ACC112 (cell line): ENCODE data around the gene EYA2.

Experiments
- H2AFZ ChIP-seq: fragments of 200-600 bp; sonication (generic); one replicate; pipeline ENCODE4 v1.6.0; 2017; ENCODE audit warnings: antibody characterized with exemption, low read length; ENCODE audit not compliant: unreplicated experiment
- H3K27ac ChIP-seq: fragments of 200-600 bp; sonication (generic); 2 replicates; pipeline ENCODE4 v1.5.1; 2014; ENCODE audit warnings: low read depth, mild to moderate bottlenecking, antibody characterized with exemption, low read length, moderate library complexity
- H3K27me3 ChIP-seq: fragments of 200-600 bp; sonication (generic); 2 replicates; pipeline ENCODE4 v1.6.1; 2014; ENCODE audit warnings: mild to moderate bottlenecking, antibody characterized with exemption, low read length, moderate library complexity, mixed read lengths; ENCODE audit not compliant: insufficient read depth
- H3K36me3 ChIP-seq: fragments of 200-600 bp; sonication (generic); 2 replicates; pipeline ENCODE4 v1.6.1; 2016; ENCODE audit warnings: mild to moderate bottlenecking, antibody characterized with exemption, low read length, moderate library complexity, mixed read lengths; ENCODE audit not compliant: insufficient read depth
- H3K4me1 ChIP-seq: fragments of 200-600 bp; sonication (generic); one replicate; pipeline ENCODE4 v1.6.1; 2016; ENCODE audit warnings: low read length, mixed read lengths; ENCODE audit not compliant: insufficient read depth, unreplicated experiment, control insufficient read depth
- H3K4me3 ChIP-seq: fragments of 200-600 bp; sonication (generic); 2 replicates; pipeline ENCODE4 v1.5.1; 2014; ENCODE audit warnings: mild to moderate bottlenecking, low read depth, low read length
- H3K79me2 ChIP-seq: fragments of 200-600 bp; sonication (generic); one replicate; pipeline ENCODE4 v1.6.0; 2016; ENCODE audit warnings: low read length; ENCODE audit not compliant: control insufficient read depth, unreplicated experiment, insufficient read depth

Gene EYA2

DNA sequence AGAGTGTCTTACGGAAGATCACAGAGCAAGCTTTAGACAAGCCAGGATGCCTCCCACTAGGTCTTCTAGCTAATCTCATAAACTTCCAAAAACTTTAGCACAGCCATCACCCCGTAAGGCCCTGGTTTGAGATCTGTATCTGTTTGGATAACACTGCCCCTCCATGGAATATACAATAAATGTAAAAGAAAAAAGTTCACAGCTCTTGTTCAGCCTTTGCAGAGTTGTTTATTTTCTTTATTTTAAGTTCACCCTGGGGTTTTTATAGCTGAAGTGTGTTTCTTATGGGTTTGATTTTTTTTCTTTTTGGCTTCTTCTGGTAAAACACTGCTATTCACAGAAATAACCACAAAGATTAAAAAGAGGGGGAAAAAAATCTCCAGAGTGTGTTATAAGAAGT is 125.6 kb downstream of the EYA2 start:
- Histone ChIP-seq H3K27me3 (peaks cover 5% of the 10 kb centered on the region; the same call in 1 of the 2 replicates), H3K27ac (no peak overlapping the region), H2AFZ (no peak overlapping the region), H3K79me2 (no peaks in the 10 kb centered on the region), H3K4me3 (no peak overlapping the region), H3K4me1 (no peaks in the 10 kb centered on the region), H3K36me3 (no peaks in the 10 kb centered on the region)

DNA sequence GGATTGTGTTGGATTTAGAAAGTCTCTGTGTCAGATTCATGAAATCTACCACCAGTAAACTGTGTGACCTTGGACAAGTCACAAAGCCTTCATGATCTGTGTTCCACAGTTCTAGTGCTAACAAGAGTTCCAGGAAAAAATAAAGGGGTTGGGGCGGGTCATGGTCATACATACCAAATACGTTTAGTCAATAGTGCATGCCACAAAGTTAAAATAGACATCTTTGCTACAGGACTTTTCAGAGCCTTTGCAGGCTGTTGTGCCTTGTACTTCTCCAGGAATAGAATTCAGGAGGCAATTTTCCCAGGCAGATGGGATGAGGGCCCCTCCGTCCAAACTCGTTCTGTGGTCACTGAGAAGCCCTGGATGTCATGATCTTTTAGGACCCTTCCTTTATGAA is 127.2 kb downstream of the EYA2 start:
- Histone ChIP-seq H2AFZ (no peak overlapping the region), H3K27ac (no peak overlapping the region), H3K4me3 (no peak overlapping the region), H3K4me1 (no peaks in the 10 kb centered on the region), H3K27me3 (peaks cover 5% of the 10 kb centered on the region; the same call in 1 of the 2 replicates), H3K36me3 (no peaks in the 10 kb centered on the region), H3K79me2 (no peaks in the 10 kb centered on the region)

DNA sequence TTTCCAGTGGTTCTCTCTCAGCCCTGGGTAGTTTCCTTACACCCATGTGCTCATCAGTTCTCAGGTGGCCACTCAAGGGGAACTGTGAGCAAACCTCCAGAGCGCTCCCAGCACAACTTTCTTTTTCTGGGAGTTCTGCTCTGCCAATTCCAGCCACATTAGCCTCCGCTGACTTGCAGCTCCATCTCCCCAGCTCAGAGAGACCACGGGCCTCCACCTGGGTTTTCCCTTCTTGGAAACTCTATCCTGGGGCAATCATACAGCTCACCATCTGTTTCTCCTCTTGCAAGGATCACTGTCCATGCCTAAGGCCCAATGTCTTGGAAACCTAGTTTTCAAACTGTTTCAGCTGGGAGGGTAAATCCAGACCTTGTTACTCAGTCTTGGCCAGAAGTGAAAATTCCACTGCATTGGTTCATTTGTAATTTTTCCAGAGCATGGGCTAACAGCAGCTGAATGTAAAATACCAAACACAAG is 129.9 kb downstream of the EYA2 start:
- Histone ChIP-seq H3K36me3 (no peaks in the 10 kb centered on the region), H3K79me2 (no peaks in the 10 kb centered on the region), H3K27ac (no peak overlapping the region), H3K4me3 (no peak overlapping the region), H2AFZ (no peak overlapping the region), H3K4me1 (no peaks in the 10 kb centered on the region), H3K27me3 (peaks cover 5% of the 10 kb centered on the region; the same call in 1 of the 2 replicates)

DNA sequence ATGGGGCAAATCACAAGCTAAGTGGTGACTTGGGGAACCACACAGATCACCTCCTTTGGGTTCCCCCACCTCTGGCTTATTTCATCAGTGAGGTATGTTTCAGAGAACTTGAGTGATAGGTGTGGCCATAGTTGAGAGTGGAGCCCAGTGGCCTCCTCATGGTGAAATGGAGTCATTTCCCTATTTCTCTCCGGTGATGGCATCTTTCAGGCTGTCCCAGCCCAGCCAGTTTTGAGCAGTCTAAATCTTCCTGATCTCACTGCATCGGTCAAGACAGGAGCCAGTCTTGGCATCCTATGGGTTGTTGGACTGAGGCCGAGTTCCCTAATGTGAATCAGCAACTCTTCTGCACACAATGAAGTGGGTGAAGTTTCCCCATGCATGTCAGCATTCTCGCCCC is 132.4 kb downstream of the EYA2 start:
- Histone ChIP-seq H3K27ac (no peak overlapping the region), H2AFZ (no peak overlapping the region), H3K79me2 (no peaks in the 10 kb centered on the region), H3K4me3 (no peak overlapping the region), H3K4me1 (no peaks in the 10 kb centered on the region), H3K27me3 (peaks cover 5% of the 10 kb centered on the region; the same call in 1 of the 2 replicates), H3K36me3 (no peaks in the 10 kb centered on the region)

DNA sequence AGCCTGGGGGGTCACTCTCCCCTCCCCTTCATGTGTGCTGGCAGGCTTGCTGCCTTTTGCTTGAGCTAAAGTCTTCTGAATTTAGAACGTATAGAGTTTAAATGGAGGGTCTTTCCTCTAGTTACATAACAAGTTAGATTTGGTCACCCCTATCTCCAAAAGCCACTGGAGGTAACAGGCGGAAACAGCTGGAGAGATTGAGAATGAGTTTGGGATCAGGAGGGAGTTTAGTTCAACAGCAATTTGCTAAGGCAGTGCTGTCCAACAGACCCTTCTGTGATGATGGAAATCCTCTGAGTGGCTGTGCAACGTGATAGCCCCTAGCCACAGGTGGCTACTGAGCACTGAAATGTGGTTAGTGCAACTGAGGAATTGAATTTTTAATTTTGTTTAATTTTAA is 132.8 kb downstream of the EYA2 start:
- Histone ChIP-seq H3K4me1 (no peaks in the 10 kb centered on the region), H3K79me2 (no peaks in the 10 kb centered on the region), H3K27me3 (peaks cover 5% of the 10 kb centered on the region; the same call in 1 of the 2 replicates), H3K36me3 (no peaks in the 10 kb centered on the region), H3K27ac (no peak overlapping the region), H3K4me3 (no peak overlapping the region), H2AFZ (no peak overlapping the region)

DNA sequence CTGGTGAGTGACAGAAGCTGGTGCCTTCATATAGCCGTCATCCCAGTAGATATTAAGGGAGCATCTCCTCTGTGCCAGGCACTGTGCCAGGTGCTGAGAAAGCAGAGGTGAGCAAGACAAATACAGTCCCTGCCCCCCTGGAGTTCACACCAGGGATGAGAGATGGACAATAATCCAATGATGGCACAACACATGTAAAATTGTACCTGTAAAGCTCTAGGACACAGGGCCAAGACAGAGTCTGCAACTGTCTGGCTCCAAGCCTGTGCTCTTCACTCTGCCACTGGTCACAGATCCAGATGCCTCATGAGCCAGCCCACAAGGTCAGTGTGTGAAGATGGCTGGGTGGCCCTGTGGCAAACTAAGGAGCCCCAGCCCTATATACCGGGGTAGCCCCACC is 133.8 kb downstream of the EYA2 start:
- Histone ChIP-seq H3K4me1 (no peaks in the 10 kb centered on the region), H3K4me3 (no peak overlapping the region), H3K27me3 (peaks cover 5% of the 10 kb centered on the region; the same call in 1 of the 2 replicates), H3K27ac (no peak overlapping the region), H3K79me2 (no peaks in the 10 kb centered on the region), H3K36me3 (no peaks in the 10 kb centered on the region), H2AFZ (no peak overlapping the region)

DNA sequence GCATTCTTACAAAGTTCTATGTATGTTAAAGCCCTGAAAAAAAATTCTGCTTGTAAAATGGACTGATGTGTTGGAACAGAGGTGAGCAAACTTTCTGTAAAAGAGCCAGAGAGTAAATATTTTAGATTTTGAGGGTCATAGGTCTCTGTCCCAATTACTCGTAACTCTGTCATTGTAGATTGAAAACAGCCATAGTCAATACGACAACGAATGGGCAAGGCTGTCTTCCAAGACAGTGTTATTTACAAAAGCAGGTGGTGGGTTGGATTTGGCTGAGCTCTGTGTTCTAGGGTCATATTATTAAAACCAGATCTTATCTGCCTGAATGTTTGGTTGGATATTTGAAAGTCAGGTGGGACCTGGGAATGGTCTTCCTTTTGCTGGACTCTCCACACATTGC is 135.2 kb downstream of the EYA2 start:
- H2AFZ ChIP-seq: no peak overlapping the region
- no peaks in the 10 kb centered on the region for H3K79me2 ChIP-seq
- H3K27ac ChIP-seq: no peak overlapping the region
- H3K36me3 ChIP-seq: no peaks in the 10 kb centered on the region
- peaks cover under 1% of the 10 kb centered on the region; the same call in 1 of the 2 replicates for H3K27me3 ChIP-seq
- H3K4me1 ChIP-seq: no peaks in the 10 kb centered on the region
- no peak overlapping the region for H3K4me3 ChIP-seq

DNA sequence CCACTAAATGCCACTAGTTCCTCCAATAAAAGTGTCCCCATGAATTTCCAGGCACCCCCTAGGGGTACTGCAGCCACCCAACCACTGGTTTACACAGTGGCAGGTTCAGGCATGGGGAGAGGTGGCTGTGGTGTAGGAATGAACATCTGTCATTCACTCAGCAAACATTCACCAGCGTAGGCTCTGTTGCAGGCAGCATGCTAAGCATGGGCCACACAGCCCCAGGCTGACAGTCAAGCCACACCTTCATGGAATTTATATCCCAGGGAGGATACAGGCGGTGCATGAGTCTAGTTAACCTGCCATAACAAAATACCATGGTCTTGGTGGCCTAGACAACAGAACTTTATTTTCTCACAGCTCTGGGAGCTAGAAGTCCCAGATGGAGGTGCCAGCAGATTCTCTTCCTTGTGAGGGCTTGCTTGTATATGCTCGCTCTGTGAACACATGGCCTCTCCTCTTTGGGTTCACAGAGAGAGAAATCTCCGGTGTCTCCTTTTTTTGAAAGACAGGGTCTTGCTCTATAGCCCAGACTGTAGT is 135.7 kb downstream of the EYA2 start:
- no peaks in the 10 kb centered on the region for H3K36me3 ChIP-seq
- H2AFZ ChIP-seq: no peak overlapping the region
- no peaks in the 10 kb centered on the region for H3K4me1 ChIP-seq
- no peak overlapping the region for H3K27ac ChIP-seq
- H3K27me3 ChIP-seq: no peaks in the 10 kb centered on the region
- H3K79me2 ChIP-seq: no peaks in the 10 kb centered on the region
- no peak overlapping the region for H3K4me3 ChIP-seq

DNA sequence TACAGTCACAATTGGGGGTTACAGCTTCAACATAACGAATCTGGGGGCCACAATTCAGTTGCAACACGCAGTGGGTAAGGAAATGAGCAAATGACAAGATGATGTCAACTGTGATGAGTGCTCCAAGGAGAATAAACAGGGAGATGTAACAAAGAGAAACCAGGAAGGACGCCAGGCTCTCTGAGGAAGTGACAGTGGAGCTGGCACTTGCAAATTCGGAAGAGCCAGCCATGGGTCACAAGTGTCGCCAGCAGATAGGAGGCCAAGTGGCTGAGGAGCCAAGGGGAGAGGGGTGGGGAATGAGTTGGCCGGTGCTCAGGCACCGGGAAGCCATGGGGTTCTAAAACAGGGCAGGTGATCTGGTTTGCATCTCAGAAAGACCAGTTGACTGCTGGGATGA is 136.4 kb downstream of the EYA2 start:
- no peaks in the 10 kb centered on the region for H3K27me3 ChIP-seq
- H2AFZ ChIP-seq: no peak overlapping the region
- H3K79me2 ChIP-seq: no peaks in the 10 kb centered on the region
- no peaks in the 10 kb centered on the region for H3K4me1 ChIP-seq
- H3K4me3 ChIP-seq: no peak overlapping the region
- no peak overlapping the region for H3K27ac ChIP-seq
- H3K36me3 ChIP-seq: no peaks in the 10 kb centered on the region

DNA sequence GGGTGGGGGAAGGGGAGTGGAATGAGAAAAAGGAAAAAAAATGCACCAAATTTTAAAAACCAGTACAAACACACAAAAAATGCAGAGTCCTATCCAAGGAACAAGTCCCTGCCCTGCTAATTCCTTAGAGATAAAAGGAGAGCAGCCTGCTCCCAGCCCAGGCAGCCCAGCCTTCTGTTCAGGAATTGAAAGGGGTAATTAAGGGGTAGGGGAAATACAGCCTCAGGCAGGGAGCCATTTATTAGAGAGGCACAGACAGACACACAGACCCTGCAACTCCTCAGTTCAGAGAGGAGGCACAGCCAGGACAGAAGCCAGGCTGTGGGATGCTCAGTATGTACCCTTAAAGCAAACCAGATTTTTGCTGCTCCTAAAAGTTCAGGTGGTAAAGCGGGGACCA is 137.2 kb downstream of the EYA2 start:
- Histone ChIP-seq H3K4me1 (no peaks in the 10 kb centered on the region), H3K36me3 (no peaks in the 10 kb centered on the region), H3K4me3 (no peak overlapping the region), H2AFZ (no peak overlapping the region), H3K27ac (no peak overlapping the region), H3K79me2 (no peaks in the 10 kb centered on the region), H3K27me3 (no peaks in the 10 kb centered on the region)

DNA sequence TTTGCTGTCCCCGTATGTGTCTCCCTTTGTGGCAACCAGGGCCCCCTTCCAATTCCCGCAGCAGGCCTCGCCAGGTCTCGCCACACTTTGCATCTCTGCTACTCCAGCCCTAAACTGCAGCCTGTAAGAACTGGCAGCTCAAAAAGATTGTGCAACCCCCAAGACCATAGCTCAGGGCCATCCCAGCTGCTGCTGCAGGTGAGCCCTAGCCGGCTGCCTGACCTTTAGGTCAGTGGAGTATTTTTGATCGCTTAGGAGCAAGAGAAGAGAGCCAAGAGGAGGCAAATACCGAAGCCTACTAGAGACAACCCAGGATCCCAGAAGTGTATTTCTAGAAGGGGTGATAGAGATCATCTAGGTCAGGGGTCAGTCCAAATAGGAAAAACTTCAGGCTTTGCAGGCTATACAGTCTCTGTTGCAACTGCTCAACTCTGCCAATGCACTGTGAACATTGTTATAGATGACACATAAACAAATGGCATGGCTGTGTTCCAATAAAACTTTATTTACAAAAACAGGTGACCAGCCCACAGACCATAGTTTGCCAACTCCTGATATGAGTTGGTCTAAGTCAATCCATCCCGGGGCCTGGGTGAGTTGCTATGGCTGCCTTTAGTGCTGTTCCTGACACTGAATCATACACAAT is 138.4 kb downstream of the EYA2 start:
- no peaks in the 10 kb centered on the region for H3K27me3 ChIP-seq
- H3K36me3 ChIP-seq: no peaks in the 10 kb centered on the region
- H3K79me2 ChIP-seq: no peaks in the 10 kb centered on the region
- H2AFZ ChIP-seq: no peak overlapping the region
- no peak overlapping the region for H3K4me3 ChIP-seq
- no peak overlapping the region for H3K27ac ChIP-seq
- H3K4me1 ChIP-seq: no peaks in the 10 kb centered on the region
